Right hindlimb (tissue), 1 donor: ENCODE results near the gene IRS2.
A peak's percentile ranks its signal among the peaks of the same experiment; 100 is the strongest.
"Not testable (repeated sequence)": the region's sequence is repeated elsewhere in the genome, so short reads cannot be mapped to it uniquely, and the experiment has no call there.

ENCODE experiments used
- DNase-seq: peaks from one replicate; pipeline ENCODE4 v3.0.0-alpha.2; 2018

The IRS2 gene, protein sequence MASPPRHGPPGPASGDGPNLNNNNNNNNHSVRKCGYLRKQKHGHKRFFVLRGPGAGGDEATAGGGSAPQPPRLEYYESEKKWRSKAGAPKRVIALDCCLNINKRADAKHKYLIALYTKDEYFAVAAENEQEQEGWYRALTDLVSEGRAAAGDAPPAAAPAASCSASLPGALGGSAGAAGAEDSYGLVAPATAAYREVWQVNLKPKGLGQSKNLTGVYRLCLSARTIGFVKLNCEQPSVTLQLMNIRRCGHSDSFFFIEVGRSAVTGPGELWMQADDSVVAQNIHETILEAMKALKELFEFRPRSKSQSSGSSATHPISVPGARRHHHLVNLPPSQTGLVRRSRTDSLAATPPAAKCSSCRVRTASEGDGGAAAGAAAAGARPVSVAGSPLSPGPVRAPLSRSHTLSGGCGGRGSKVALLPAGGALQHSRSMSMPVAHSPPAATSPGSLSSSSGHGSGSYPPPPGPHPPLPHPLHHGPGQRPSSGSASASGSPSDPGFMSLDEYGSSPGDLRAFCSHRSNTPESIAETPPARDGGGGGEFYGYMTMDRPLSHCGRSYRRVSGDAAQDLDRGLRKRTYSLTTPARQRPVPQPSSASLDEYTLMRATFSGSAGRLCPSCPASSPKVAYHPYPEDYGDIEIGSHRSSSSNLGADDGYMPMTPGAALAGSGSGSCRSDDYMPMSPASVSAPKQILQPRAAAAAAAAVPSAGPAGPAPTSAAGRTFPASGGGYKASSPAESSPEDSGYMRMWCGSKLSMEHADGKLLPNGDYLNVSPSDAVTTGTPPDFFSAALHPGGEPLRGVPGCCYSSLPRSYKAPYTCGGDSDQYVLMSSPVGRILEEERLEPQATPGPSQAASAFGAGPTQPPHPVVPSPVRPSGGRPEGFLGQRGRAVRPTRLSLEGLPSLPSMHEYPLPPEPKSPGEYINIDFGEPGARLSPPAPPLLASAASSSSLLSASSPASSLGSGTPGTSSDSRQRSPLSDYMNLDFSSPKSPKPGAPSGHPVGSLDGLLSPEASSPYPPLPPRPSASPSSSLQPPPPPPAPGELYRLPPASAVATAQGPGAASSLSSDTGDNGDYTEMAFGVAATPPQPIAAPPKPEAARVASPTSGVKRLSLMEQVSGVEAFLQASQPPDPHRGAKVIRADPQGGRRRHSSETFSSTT (N-terminal part only)

DNA sequence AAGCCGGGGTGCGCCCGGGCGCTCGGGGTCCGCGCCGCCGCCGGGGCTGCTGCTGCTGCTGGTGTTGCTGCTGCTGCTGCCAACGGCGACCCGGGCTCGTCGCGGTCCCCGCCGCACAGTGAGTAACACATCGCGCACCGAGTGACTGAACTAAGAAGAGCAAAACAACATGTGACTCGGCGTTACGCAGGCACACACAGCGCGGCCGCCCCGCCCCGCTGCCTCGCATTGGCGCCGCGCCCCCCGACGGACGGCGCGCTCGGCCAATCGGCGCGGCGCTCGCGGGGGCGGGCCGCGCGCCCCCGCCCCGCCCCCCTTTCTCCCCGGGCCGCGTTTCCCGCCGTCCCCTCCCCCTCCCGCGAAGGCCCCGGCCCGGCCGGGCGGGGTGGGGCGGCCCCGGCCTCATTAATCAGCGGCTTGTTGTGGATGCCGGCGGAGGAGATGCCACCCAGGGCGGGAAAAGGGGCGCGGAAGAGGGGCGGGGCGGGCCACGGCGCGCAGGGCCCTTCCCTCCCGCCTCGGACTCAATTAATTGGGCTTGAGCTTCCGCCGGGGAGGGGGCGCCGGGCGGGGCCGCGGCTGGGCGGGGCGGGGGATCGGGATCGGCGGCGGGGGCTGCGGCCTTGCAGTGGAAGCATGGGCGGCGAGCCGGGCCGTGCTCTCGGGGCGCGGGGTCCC, at the start of gene IRS2:
Gene IRS2 (minus strand): TSS at position 127 of the 678 bp plus-strand sequence. CDS start 530 bp downstream, outside the sequence.
- DNase-seq: peak; percentile 92

DNA sequence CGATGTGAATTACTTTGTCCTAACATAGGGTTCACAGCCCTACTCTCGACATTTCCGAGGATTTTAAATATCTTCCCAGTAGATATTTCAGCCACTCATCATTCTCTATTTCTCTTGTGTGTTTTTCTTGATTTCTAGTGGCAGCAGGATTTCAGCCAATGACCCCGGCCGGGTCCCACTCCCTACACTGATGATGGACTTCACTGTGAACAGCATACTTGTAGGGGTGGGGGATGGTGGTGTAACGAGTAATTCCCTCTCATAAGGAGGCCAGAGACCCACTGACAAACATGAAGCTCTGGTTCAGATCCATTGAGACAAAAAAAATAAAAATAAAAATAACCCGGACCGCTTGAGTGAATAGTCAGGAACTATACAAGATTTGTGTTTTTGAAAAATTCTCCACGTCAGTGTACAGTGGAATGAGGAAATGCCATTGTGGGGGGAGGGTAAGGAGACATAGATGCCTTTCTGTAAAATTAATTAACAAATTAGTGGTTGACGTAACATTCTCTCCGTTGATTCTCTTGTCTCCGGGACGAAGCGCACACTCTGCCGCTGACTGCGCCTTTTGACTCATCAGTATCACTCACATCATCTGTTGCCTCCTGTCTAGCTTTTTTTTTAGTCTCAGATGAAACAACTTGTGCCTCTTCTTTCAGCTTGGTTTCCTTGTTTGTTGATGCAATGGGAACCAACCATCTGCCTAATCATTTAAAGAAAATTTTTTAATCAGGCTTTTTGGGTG, 48.8 kb upstream of the IRS2 start:
- no peak for DNase-seq

DNA sequence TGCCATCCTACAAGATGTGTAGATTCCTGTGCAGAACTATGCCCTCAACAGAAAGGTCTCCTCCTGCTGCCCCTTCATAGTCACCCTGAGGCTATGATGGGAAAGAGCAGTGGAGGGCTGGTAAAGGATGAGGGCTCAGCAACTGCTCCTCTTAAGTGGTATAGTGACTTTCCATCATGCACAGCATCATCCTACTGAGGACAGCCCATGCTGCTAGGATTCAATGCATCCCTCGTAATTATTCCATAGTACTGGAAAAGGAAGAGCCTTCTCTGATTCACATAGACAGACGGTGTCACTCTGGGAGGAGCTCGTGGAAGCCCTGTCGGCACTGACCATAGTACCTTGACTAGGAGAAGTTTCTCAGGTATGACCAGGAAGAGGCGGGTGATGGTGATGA, 47.6 kb upstream of the IRS2 start:
- DNase-seq: no peak

DNA sequence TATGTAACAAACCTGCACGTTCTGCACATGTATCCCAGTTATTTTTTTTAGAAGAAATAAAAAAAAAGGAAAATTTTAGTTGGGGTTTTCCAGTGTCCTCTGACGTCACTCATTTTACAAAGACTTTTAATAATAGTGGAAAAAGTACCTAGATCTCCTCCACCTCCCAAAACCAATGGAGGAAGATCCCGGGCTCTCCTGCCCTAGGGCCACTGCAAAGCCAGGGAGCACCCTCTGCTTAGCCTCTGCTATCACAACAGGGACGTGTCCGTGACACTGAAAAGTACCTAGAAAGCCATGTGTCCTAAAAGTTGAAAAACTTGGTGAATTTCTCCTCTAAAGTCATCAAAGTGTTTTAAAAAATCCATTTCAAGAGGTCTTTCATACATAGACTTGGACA, 46.7 kb upstream of the IRS2 start:
- no peak for DNase-seq

DNA sequence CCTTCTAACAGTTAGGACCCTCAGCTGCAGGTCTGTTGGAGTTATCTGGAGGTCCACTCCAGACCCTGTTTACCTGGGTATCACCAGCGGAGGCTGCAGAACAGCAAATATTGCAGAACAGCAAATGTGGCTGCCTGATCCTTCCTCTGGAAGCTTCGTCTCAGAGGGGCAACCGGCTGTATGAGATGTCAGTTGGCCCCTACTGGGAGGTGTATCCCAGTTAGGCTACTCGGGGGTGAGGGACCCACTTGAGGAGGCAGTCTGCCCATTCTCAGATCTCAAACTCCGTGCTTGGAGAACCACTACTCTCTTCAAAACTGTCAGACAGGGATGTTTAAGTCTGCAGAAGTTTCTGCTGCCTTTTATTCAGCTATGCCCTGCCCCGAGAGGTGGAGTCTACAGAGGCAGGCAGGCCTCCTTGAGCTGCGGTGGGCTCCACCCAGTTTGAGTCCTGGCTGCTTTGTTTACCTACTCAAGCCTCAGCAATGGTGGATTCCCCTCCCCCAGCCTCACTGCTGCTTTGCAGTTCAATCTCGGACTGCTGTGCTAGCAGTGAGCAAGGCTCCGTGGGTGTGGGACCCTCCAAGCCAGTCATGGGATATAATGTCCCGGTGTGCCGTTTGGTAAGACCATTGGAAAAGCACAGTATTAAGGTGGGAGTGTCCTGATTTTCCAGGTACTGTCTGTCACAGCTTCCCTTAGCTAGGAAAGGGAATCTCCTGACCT, 42.4 kb upstream of the IRS2 start:
- DNase-seq: not testable (repeated sequence)

DNA sequence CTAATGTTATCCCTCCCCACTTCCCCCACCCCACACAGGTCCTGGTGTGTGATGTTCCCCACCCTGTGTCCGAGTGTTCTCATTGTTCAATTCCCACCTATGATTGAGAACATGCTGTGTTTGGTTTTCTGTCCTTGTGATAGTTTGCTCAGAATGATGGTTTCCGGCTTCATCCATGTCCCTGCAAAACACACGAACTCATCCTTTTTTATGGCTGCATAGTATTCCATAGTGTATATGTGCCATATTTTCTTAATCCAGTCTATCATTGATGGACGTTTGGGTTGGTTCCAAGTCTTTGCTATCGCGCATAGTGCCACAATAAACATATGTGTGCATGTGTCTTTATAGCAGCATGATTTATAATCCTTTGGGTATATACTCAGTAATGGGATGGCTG, 36.8 kb upstream of the IRS2 start:
- DNase-seq: not testable (repeated sequence)

DNA sequence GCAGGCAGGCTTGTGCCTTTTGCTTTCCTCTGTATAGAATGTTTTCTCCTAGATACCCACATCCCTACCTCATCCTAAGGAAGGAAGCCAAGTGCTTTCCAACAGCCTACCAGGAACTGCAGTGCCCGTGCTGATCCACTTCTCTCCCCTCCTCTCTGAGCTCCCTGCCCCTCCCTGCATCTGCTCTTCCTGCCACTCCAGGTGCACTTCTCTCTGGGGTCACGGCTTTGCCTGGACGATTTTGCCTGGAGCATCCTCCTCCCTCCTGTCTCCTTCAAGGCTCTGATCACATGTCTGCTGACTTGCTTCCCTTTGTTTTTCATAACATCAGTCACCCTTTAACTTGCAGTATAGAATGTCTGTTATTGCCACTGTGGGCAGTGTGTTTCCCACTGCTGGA, 34.7 kb upstream of the IRS2 start:
- DNase-seq: no peak

DNA sequence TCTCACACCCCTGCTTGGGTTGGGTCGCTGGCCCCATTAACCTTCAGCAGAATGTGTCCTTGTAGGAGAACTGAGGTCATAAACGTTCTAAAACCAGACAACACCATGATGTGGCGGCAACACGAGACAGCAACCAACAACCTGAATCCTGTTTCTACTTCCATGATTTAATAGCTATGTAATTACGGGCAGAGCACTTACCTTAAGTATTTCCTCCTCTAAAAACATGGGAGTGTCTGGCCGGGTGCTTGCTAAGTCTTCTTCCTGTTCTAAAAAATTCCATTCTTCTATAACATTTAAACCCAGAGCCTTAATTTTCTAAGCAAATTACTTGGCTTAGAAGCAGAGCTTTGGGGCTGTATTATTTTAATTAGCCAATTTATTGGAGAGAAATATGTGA, 33.5 kb upstream of the IRS2 start:
- no peak for DNase-seq

DNA sequence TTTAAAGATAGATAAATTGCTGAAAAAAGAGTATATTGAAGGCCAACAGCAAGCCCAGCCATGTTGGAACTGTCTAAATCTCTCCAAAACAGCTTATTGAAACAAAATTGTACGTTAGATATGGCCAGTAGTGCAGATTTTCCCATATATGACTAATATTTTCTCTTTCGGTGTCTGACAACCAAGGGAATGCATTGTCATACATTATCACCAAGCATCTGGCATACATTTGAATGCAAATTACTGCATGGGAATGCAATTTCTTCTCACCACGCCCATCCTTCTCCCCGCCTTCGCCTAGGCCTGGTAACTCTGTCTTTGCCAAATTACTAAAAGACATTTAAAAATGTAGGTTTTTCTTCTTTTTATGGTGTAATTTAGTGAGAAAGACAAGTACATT, 32.5 kb upstream of the IRS2 start:
- DNase-seq: no peak

DNA sequence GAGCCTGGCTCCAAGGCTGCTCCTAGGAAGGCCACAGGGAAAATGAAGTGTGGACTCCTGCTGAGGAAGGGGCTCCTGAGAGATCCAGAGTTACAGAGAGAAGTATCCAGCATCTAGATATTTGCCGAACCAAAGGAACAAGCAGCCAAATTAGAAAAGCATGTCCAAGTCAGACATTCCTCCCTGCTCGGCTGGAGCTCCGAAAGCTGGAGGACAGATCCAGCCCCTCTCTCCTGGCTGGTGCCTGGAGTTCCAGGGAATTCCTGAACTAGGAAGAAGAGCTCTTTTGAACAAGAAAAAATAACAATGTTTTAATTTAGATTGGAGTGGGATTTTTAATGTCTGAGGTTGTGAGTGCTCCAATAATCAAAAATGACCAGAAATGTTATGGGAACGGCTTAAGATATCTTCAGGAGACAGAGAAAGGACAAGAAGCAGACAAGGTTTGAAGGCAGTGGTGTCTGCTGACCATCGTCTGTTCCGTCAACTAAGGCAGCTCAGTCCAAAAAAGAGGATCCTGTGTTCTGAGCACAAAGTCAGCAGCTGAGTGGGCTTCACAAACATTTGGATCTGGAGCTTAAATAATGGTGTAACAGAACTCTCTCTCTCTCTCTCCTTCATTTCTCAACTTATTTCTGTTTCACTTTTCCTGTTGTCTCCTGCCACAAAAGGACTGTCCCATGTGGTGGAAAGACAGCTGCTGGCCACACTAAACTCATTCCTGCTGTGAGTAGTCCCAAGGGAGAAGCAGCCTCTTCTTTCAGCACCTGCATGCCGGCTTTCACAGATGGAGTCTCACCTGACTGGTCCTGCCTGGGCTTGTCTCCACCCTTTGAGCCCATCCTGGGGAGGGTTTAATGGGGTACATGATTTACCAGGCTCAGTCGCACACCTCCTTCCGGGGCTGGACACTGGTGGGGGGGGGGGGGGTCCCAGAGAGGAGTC, 31.5 kb upstream of the IRS2 start:
- DNase-seq: no peak

DNA sequence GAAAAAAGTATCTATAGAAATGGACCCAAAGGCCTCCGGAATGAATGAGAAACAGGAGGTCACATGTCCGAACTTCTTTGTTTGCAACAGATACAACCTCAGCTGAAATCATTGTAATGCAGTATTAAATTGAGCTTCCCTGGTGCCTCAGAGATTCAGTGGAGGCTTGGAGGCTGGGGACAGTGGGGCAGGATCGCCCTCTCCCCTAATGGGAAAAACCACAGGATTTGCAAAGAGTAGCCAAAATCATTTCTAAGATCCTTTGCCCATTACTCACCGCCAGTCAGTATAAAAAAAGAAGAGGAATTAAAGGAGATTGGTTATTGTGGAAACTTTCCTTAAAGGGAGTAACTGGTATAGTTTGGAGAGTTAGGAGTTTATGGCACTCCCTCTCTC, 30.4 kb upstream of the IRS2 start:
- no peak for DNase-seq

DNA sequence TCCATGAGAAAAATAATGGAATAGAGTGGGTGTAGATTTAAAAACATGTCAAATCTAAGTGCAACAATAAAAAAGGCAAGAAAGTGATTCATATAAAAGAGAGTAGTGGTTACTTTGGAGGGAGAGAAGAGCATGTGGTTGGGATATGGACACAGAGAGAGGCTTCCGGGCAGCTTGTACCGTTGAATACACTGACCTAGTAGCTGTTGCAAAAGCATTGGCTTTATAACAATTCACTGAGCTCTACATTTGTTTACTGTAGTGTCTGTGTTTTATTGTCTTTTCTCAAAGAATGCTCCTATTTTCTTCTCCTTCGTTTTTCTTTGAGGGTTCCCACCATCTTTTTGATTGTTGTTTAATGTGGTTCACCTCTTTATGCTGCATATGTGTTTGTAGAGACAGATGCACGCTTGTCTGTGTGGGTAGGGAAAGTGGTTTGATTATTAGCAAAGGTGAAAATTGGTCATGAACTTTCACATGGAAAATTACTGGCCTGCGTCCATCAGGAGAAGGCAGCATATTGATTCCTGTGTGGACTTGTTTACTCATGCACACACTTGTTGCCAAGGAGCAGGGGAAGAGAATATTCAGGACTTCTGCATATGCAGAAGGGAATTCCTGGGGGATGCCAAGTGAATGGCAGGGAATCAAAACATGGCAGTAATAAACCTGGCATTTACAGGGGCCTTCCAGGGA, 29.9 kb upstream of the IRS2 start:
- DNase-seq: no peak

DNA sequence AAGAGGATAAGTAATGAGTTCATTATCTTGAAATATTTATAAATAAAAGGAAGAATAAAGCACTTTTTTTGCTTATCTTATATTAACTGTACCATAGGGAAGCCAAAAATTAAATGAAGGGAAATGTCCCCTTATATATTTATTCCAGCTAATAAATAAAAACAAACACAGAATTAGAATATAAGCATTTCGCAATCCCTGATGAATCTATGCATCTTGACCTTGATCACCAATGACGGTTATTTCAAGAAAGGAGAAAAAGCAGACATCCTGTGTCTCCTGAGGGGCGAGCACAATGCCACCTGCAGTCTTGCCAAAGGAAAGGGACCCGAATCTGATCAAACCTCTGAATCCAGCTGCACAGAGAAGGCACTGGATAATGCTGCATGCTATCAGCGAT, 29.3 kb upstream of the IRS2 start:
- no peak for DNase-seq

DNA sequence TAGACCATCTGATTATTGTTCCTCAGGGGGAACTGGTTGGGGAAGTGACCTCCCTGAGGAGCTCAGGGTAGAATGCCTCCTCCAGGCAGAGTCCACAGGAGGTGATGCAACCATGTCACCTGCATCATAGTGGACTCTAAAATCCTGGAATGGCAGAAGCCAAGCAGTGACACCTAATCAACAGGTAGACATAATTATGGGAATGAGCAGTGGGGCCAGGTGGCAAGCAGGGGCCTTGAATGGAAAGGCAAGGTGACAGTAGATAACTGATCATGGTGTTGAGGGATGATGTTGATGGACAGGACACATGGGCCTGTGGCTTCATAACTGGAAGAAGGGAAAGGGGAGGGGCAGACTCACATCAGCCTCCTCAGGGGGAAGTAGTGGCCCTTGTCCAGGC, 27.3 kb upstream of the IRS2 start:
- no peak for DNase-seq

DNA sequence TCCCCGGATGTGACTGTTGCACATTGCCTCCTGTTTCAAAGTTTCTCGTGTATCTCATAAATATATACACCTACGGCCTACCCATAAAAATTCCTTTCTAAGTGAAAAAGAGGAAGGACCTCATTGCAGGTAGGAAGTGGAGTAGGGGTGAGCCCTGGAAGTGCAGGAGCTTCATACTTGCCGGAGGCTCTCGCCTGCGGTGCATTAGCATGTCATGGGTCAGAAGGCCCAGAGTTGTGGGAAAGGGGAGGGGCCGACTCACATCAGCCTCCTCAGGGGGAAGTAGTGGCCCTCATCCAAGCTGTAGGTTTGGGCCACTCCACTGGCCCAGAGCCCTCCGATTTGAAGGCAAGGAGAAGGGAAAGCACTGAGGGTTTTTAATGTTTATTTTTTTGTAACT, 26.0 kb upstream of the IRS2 start:
- peak; percentile 40 for DNase-seq

DNA sequence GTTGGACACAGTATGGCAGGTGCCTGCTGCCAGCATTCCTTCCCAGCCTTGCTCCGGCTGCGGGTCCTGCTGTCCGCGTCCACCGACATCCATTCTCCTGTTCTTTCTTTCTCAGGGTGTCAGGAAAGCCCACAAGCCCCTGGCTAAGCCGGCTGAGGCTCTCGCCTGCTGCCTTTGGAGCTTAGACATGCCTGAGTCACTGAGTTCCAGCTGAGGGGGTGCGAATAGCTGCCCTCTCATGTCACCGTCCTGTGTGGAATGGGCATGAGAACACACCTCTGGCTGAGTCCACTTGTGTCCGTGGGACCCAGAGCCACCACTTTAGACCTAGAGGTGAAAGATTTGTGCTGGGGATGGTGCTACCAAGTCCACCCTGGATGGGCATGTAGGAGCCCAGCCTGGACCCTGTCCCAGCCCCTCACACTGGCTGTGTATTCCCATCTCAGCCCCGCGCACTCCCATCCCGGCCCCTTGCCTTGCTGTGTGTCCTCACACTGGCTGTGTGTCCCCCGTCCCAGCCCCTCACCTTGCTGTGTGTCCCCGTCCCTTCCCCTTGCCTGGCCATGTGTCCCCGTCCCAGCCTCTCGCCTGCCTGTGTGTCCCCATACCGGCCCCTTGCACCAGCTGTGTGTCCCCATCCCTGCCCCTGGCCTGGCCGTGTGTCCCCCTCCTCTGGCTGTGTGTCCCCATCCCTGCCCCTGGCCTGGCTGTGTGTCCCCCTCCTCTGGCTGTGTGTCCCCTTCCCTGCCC, 24.6 kb upstream of the IRS2 start:
- no peak for DNase-seq

DNA sequence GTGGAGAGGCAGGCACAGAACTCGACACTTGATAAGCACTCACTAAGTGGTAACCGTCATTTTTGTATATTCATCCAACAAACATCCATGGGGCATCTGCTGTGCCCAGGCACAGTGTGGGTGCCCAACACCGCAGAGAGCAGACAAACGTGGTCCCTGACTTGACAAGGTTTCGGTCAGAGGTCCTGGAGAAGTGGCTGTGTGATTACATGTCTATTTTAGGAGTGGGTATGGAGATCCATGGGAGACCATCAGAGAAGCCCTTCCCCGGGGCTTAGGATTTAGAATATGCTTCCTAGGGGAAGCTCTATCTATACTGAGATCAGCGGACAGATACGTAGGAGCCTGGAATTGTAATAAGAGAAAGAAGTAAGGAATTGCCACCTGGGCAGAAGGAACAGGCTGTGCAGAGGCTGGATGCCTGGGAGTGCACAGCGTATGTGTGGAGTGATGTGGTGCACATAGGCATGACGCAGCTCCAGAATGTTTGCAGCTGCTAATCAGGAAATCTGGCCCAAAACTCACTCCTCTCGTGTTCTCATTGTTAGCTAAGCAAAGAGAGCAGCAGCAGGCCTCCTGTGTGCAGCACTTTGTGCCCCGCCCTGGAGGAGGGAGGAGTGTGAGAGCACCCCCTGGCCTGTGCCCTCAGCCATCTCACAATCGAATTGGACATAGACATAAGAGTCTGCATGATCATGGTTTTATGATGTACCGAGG, 23.0 kb upstream of the IRS2 start:
- DNase-seq: no peak

DNA sequence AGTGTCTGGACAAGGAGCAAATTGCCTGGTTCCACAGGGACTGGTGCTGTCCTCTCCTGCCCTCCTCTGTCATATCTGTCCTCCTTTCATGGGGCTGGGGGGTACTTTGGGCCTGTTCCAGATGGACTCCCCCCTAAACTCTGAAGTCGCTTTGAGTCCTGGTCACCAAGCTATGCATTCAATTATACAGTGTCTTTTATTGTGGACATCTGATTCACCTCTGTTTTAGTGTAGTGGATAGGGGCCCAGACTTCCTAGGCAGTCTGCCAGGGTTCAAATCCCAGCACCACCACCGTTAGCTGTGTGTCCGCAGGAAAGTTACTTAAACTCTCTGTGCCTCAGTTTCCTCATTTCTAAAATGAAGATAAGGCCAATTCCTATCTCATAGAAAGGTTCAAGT, 21.0 kb upstream of the IRS2 start:
- DNase-seq: no peak
